NCI-H524 treated with DMSO at 0.1 percent for 48 hours (cell line): Measurements from ENCODE around the gene PTP4A1.
A peak's percentile ranks its signal among the peaks of the same experiment; 100 is the strongest.
"Not testable (repeated sequence)": the region's sequence is repeated elsewhere in the genome, so short reads cannot be mapped to it uniquely, and the experiment has no call there.

Experiments used
- DNase-seq: peaks from one replicate; lab custom pipeline; 2025; lab: John Stamatoyannopoulos, UW

Gene PTP4A1

GRCh38 chr6:63572044-63572746 lies at the start of gene PTP4A1, which contains the start of gene LOC128125822:
Gene PTP4A1 (plus strand): TSS chr6:63572480. CDS start chr6:63576881, 4,401 bp downstream.
Gene LOC128125822 (plus strand): TSS chr6:63572480.
- peak; percentile 73 for DNase-seq

- DNase-seq, result not testable (repeated sequence)
Measured at GRCh38 chr6:63522911-63523287, 49.4 kb upstream of the PTP4A1 start.

DNA sequence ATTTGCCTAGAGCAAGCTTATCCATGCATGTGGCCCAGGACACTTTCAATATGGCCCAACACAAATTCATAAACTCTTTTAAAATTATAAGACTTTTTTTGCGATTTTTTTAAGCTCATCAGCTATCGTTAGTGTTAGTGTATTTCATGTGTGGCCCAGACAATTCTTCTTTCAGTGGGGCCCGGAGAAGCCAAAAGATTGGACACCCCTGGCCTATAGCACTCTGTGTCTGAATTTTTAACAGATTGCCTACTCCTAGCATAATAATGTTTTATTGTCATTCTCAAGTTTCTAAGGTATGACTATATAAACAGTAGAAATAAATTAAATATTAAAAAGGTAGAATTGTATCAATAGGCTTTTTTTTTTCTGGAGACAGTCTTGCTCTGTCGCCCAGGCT lies 48.6 kb upstream of the PTP4A1 start:
- no peak for DNase-seq

- DNase-seq, result no peak
Measured at GRCh38 chr6:63525186-63525878, 46.9 kb upstream of the PTP4A1 start.

GRCh38 chr6:63526931-63527330 lies 45.3 kb upstream of the PTP4A1 start:
- DNase-seq, result no peak

- DNase-seq, result no peak
Measured at GRCh38 chr6:63527658-63528514, 44.4 kb upstream of the PTP4A1 start.

DNA sequence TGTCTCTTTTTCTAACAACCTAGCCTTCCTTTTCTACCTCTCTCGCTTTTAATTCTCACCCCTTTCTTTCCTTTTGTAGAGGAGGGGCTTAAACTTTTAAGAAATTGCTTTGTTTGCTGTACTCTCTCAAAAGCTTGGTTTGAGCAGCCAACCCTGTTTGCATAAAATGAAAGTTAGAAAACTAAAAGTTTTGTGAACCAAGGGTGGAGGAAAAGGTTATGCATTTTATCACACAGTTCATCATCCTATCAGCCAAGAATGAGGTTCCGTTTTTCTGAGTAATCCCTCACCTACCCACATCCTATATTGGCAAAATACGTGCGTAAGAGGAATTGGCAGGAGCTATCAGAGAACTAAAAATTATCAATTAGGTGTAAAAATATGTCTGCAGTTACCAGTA lies 42.8 kb upstream of the PTP4A1 start:
- no peak for DNase-seq

- no peak for DNase-seq
Measured at GRCh38 chr6:63530182-63530581, 42.1 kb upstream of the PTP4A1 start.

DNA sequence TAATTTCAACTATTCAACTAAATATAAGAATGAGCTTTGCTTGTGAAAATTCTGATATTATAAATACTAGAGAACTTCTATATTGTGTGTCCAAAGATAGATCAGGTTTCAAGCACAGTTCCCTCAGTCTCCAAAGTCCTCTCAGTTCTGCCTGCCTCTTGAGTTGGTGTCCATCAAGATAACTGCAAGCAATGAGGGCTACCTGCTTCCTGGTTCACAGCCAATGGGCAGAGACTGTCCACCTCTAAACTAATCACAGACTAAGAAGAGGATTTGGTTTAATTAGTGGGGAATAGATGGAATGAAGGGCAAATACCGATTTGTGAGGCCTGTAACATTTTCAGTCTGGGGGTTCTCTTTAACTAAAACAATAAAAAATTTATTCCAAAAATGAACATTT lies 41.3 kb upstream of the PTP4A1 start:
- no peak for DNase-seq

GRCh38 chr6:63533026-63533425 lies 39.3 kb upstream of the PTP4A1 start:
- no peak for DNase-seq

- no peak for DNase-seq
Measured at GRCh38 chr6:63533952-63534351, 38.3 kb upstream of the PTP4A1 start.

GRCh38 chr6:63537201-63537958 lies 34.9 kb upstream of the PTP4A1 start:
- no peak for DNase-seq

DNA sequence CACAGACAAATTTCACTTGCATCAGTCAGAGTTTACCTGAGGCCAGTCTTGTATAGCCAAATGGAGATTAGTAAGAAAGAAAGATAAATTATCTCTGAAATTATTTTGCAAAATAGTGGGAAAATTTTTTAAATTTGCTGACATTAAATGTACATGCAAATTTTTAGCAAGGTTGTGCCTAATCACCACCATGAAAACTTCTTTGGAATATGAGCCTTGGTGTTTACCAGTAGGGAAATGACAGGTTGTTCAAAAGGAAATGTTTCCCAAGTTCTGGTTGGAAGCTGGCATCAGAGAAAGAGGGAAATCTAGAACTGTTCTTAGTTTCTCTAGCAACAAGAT lies 34.4 kb upstream of the PTP4A1 start:
- no peak for DNase-seq

GRCh38 chr6:63538550-63538949 lies 33.7 kb upstream of the PTP4A1 start:
- DNase-seq, result no peak

- DNase-seq, result no peak
Measured at GRCh38 chr6:63543001-63543400, 29.3 kb upstream of the PTP4A1 start.

GRCh38 chr6:63543982-63544381 lies 28.3 kb upstream of the PTP4A1 start:
- no peak for DNase-seq

- no peak for DNase-seq
Measured at GRCh38 chr6:63546236-63546635, 26.0 kb upstream of the PTP4A1 start.

DNA sequence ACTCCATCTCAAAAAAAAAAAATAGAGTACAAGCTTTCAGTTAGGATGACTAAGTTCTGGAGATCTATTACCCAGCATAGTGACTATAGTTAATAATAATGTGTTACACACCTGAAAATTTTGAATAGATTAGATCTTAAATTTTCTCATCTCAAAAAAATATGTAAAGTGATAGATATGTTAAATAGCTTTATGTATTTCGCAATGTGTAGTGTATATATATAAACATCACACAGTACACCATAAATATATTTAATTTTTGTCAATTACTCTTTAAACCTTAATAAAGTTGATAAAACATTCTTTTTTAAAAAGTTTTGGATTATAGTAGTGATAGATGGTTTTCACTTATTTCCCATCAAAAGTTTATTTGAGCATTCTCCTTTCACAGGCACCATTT lies 25.6 kb upstream of the PTP4A1 start:
- no peak for DNase-seq

DNA sequence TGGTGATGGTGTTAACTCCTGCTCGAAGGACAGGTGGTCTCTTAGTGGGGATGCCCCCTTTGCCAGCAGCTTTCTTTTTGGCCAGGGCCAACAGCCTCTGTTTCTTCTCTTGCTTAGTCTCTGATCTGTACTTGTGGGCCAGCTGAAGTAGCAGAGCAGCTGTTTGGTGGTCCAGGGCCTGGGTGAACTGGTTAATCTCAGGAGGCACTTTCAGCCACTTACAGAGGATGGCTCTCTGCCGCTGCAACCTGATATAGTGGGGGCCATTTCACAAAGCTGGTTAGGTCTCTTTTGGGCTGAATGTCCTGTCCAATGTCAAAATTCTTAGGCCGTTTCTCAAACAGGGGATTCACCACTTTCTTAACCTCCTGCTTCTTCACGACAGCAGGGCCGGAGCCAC lies 23.2 kb upstream of the PTP4A1 start:
- DNase-seq, result peak; percentile 83

GRCh38 chr6:63553208-63553607 lies 19.1 kb upstream of the PTP4A1 start:
- DNase-seq, result no peak

- no peak for DNase-seq
Measured at GRCh38 chr6:63553900-63554299, 18.4 kb upstream of the PTP4A1 start.

- DNase-seq, result no peak
Measured at GRCh38 chr6:63554782-63555181, 17.5 kb upstream of the PTP4A1 start.
